Measurements from ENCODE around the gene HMHB1. TPM values are rescaled to one million over a fixed set of nuclear protein-coding genes. Genes with fewer than 3 reads are reported as not detected.

Gene HMHB1
- total RNA-seq, result not detected
- long read RNA-seq, result 0 reads

DNA sequence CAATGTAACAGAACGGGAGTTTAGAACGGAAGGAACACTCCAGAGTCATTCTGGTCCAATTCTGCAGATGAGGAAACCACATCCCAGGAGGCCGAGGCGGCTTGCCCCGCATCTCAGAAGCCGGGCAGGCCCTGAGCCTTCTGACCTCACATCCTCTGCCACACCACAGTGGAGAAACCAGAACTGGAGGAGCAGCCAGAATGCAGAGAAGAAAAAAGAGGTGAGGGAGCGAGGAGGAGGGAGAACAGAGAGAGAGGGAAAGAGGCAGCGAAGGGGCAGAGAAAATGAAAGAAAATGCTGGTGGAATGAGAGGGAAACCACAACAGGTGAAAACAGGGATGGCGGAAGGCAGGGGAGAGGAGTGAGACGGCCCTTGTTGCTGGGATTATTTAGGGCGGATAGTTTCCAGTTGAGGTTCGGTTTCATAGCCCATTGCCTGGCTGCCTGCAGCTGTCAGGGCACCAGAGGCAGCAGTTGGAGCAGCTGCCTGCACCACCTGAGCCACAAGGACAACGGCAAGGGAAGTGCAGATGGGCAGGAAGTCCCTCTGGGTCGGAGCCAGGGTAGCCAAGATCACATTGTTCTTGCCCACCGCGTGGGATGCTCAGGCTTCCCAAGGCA, at the start of gene HMHB1:
TSS of gene HMHB1 (plus strand) at position 77 of the 621 bp plus-strand sequence.
- no peak for ATAC-seq

DNA sequence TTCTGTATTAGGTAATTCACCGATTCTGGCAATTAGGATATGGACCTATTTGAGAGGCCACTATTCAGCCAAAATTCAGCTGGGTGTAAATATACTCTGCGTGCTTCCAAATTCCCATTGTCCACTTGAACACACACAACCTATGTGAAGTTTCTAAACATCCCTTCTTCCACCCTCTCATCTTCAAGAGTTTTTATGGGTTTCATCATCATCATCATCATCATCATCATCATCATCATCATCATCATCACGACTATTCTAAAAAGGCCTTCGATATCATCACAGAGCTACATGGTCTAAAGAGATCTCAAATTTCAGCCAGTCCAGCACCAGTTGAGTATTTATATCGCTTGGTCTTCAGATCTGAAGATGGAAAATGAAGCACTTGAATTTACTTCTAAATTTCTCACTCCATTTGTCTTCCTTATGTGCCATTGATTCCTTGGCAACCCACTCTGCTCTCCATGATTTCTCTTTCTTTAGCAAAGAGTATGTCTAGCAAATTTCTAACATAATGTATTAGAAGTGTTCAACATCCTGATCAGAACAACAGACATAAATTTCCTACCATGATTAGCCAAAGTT, 49.2 kb upstream of the HMHB1 start:
- no peak for DNase-seq

More for the DNA sequence above, at the start of gene HMHB1:
- intact Hi-C loops (cut with micrococcal nuclease), result no loop called here
- DNase-seq, result no peak

DNA sequence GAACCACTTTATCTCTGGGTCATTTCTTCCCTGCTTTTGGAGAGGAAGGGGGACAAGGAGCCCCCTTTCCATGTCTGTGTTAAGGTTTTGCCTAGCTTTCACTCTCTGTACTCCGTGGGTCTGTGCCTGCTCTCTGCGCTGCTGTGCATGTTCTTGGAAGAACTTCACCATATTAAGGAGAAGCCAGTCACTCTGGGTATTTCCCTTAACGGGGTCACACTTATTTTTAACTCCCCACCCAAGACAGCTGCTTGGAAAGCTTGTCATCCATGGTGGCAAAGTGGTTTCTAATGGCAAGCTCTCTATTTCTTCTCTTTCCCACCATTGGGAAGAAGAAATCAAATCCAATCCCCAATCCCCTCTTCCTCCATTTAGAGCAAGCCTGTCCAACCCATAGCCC, 44.8 kb upstream of the HMHB1 start:
- intact Hi-C loops (cut with micrococcal nuclease), result no loop called here
- DNase-seq (no peak), ATAC-seq (no peak)

More for the DNA sequence above, 49.2 kb upstream of the HMHB1 start:
- ATAC-seq, result no peak
- intact Hi-C loops (cut with micrococcal nuclease), result no loop called here

DNA sequence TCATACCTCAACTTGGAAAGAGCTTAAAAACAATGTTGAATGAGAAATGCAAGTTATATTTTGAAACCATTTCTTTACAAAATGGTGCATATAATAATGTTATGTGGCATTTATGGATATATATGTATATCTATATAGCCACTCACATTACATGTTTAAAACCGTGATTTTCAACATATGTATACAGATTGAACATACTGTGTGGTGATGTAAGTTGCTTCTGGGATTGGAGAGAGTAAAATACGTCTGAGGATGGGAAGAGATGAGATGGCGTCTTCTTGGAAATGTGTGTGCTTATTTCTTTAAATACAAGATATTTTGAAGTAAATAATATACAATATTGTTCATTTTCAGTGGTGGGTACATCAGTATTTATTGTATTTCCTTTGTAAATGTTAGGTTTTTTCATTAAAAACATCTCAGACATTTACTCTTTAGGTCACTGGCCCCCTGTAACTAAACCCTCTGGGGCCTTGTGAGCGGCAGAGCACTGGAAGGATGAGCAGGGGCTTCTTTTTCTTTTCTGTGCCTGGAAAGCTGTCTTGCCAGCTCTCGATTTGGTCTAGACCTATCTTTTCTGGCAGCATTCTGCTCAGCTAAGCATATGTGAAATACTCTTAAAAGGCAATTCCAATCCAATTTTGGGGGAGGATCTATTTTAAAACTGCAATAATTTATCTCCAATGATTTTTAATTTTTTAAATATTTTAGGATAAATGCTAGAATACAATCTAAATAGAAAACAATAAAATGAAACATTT, 42.8 kb upstream of the HMHB1 start:
- intact Hi-C loops (cut with micrococcal nuclease), result no loop called here
- ATAC-seq (no peak), DNase-seq (no peak)

DNA sequence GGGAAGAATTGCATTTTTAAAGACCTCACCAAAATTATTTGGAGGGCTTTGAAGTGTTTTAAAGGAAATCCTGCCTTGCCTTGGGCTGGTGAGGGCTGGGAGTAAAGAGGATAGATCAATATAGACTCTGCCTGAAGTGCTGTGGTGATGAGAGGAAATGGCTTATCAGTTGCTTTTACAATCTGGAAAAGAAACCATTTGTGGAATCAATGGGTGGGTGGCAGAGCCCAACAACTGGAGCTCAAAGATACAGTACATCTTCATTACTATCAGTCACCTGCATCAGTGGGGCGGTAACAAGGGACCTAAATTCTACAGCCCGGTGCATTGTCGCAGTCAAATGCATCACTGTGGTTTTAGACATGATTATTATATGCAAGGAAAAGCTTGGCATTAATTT, 41.5 kb upstream of the HMHB1 start:
- ATAC-seq (no peak), DNase-seq (no peak)
- intact Hi-C loops (cut with micrococcal nuclease), result no loop called here

DNA sequence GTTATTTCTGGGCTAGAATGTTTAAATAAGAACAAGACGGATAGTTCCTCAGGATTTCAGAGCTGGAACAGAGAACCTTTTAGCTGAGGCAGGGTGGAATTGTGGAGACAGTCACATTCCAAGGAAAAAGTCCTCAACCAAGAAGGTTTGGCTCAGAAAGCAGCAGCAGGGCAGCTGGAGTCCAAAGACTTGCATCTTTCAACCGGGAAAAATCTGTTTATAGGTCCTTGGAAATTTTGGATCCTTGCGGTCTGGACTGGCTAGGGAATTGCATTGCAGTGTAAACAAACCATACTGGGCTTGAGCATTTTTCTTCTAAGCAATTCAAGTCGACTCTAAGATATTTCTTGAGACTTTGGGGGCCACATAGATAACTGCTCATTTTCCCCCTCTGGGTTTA, 40.8 kb upstream of the HMHB1 start:
- no peak for DNase-seq
- intact Hi-C loops (cut with micrococcal nuclease), result no loop called here
- no peak for ATAC-seq

DNA sequence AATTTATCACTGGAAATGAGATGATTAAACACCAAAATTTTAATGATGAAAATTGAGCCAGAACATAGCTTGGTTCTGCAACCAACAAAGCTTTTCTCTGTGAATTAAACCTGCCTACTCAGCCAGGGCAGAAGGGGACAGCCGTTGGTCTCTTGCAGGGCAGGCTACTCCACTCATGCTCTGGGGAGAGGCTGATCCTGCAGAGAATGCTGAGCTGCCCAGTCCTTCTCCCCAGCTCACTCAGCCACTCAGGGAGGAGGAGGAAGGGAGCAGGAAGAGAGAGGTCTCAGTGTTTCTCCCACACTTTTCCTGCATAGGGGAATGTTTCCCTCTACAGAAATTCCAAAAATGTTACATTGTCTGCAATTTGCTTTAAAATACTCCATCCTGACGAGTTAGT, 40.4 kb upstream of the HMHB1 start:
- intact Hi-C loops (cut with micrococcal nuclease), result no loop called here
- no peak for ATAC-seq
- DNase-seq, result no peak

DNA sequence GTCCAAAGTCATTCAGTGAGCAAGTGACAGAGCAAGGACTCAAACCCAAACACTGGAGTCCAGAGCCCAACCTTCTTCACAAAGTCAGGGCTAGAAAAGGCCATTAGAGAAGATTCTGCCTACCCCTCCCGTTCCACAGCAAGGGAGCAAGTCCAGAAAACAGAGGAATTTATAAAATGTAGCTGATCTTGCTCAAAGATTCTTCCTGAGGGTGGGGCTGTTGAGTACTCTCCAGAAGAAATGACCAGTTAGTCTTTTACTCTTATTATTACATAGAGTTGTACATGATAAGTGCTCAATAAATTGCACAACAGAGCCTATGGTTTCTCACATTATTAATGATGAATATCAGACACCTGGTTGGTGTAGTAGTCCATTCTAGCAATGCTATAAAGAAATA, 39.3 kb upstream of the HMHB1 start:
- no peak for DNase-seq
- intact Hi-C loops (cut with micrococcal nuclease), result no loop called here
- ATAC-seq, result no peak

DNA sequence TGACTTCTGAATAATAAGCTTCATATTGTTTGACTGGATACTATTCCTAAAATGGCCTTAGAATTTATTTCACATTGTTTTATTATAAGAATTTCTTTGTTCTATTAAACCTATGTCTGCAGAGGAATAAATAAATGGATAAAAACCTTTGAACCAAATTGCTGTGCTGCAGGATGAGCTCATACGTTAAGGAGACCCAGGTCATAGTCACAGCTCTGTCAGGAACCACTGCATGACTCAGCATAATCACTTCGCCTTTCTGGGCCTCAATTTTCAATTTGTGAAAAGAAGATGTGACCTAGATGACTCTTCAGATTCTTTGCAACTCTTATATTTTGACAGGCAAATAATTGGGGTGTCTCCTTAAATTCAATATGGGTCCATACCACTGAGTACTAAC, 36.7 kb upstream of the HMHB1 start:
- intact Hi-C loops (cut with micrococcal nuclease), result no loop called here
- DNase-seq, result no peak
- no peak for ATAC-seq

DNA sequence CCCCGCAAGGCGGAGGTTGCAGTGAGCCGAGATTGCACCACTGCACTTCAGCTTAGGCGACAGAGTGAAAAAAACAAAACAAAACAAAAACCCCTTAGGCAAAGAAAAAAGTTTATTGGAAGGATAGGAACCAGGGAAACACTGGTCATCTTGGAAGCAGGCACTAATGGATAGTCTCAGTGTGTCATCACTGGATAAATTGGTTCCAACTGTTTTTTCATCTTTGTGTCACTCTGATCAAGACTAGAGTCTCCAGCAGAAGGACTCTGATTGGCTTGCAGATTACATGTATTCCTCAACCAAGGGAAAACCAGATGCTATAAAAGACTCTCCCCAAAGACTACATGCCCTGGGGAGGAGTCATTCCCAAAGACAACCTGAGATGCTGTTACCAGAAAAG, 35.0 kb upstream of the HMHB1 start:
- ATAC-seq (no peak), DNase-seq (no peak)
- intact Hi-C loops (cut with micrococcal nuclease), result no loop called here

DNA sequence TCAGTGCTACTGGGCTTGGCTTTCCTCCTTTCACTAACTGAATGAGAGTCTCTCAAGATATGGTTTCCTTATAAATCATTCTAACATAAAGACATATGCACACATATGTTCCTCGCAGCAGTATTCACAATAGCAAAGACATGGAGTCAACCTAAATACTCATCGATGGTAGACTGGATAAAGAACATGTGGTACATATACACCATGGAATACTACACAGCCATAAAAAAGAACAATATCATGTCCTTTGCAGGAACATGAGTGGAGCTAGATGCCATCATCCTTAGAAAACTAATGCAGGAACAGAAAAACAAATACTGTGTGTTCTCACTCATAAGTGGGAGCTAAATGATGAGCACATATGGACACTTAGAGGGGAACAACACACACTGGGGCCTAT, 32.5 kb upstream of the HMHB1 start:
- DNase-seq (no peak), ATAC-seq (no peak)
- intact Hi-C loops (cut with micrococcal nuclease), result no loop called here

DNA sequence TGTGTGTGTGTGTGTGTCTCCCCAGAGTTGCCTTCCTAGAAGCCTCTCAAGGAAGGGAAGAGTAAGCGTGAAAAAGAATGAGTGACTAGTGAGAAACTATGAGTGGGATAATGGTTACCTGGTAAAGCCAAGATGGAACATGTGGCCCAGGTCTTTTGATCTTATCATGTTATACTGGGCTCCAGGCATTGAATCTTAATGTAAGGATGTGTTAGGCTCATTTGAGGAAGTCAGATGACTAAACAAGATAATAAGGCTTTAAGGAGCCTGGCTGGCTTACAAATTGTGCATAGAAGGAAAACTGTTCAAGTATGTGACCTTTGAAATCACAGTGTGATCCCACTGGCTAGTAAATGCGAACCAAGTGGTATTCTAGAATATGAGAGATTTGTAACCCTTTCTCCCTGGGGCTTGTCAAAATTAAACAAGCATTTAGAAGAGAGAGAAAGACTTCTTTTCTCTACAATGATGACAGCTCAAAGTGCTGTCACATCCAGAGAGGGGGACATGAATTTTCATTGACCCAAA, 29.9 kb upstream of the HMHB1 start:
- intact Hi-C loops (cut with micrococcal nuclease), result no loop called here
- no peak for ATAC-seq
- no peak for DNase-seq

DNA sequence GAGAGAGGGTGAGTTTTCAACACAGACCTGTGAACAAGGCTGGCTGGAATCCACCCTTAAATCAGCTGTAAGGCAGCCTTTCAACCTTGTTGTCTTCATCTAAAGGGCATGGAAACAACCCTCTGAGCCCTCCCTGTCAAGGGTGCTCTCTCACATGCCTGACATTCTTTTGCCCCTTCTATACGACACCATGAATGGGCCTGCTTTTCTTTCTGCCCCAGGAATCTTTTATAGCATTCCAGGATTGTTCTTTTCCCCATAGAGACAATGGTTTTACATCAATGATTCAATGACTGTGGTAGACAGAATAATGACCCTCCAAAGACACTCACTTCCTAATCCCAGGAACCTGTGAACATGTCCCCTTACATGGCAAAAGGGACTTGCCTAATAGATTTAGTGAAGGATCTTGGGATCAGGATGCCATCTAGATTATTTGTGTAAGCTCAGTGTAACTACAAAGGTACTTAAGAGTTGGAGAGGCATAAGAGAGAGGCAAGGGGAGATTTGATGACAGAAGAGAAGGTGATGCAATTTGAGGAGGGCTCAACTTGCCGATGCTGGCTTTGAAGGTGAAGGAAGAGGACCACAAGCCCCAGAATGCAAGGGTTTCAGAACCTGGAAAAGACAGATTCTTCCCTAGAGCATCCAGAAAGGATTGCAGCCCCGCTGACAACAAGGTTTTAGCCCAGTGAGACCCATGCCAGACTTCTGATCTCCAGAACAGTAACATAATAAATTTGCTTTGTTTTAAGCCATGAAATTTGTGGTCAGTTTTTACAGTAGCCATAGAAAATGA, 29.2 kb upstream of the HMHB1 start:
- DNase-seq (no peak), ATAC-seq (no peak)
- intact Hi-C loops (cut with micrococcal nuclease), result no loop called here

DNA sequence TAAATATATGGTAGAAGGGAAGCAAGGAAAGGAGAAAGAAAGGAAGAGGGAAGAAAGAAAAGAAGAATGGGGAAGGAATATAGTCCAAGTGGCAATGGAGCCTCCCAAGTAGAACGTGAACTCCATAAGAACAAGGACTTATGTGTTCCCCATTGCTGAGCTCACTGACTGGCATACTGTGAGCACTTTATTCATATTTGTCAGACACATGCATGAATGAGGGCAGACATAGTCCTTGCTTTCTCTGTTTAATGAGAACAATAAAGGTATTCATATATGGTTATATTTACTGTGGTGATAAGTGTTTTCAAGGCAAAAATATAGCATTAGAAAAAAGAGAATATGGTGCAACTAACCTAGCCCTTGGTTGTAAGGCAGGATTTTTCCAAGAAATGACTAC, 23.6 kb upstream of the HMHB1 start:
- no peak for DNase-seq
- ATAC-seq, result no peak
- intact Hi-C loops (cut with micrococcal nuclease), result no loop called here

DNA sequence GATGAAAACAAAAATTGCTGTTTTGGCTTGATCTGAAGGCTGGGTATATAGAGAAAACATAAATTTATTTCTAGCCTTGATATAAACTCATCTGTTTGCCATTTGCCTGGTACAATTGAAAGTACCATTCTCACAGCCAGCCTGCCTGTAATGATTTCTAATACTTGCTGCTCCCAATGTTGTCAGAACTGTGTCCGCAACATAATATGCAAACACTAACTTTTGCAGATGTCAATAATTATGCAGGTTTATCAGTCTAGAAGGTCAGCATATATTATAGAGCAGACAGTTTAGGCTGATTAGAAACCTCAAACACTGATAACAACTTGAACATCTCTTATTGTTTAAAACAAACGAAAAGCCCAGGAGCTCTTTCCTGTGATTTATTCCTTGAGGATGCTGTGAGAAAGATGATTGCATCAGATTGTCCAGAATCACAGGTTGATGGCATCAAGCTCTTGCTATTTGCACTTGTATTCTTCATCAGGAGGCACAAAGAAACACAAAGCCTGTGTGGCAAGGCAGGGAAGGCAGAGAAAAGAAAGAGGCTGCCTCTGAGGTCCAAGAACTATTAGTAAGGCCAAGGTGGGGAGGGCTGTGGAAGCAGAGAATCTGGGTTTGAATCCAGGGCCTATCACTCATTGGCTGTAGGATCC, 21.4 kb upstream of the HMHB1 start:
- no peak for ATAC-seq
- intact Hi-C loops (cut with micrococcal nuclease), result no loop called here
- DNase-seq, result no peak

DNA sequence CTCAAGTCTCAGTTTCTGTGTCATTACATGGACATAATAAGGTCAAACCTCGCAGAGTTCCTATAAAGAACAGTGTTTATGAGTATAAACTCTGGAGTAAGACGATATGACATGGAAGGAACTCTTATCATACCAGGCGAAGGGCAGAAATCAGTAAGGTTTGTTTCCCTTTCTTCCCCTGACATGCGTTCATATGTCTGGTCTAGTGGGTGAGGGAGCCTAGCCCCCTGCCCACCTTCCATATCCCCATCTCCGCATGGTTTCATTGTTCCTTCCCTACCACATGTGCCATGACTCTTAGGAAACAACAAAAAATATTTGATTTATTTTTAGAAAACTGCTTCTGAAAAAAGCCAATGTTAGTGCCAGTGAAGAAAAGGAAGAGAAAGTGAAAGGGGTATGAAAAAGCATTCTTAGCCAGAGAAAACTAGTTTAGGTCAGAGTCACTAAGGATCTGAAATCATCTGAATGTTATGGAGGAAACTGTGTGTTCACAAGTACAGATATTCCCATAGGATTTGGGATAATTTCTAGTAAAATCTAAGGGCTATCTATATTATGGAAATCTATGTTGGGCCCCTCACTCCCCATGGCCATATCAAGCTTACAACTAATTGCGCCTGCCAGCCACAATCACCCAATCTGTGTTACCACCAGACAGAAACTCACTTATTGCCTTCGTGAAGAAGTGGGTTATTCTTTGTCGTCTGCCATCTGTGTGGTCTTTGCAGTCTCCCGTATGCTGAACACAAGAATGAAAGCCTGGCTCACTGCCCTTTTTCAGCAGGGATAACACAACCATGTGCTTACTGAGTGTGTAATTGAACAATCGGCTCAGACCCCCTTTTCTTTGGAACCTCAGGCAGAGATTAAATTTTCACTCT, 19.9 kb upstream of the HMHB1 start:
- ATAC-seq, result peak; percentile 43
- DNase-seq, result no peak
- intact Hi-C loops (cut with micrococcal nuclease), result no loop called here

DNA sequence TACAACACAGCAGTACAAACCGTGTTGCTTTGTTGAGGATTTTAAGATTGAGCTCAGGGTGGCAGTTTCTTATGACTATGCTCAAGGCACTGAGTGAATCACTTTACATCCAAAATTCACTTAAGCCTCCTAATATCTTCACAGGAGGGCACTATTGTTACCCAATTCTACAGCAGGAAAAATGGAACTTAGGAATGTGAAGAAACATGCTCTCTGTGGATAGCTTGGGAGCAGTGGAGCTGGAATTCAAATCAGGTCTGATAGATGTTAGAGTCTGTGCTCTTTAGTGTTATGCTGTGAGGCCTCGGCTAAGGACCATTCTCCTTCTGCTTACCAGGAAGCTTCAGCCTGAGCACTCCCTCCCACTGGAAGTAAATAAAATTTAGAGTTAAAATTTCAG, 18.7 kb upstream of the HMHB1 start:
- intact Hi-C loops (cut with micrococcal nuclease), result no loop called here
- ATAC-seq (no peak), DNase-seq (no peak)

DNA sequence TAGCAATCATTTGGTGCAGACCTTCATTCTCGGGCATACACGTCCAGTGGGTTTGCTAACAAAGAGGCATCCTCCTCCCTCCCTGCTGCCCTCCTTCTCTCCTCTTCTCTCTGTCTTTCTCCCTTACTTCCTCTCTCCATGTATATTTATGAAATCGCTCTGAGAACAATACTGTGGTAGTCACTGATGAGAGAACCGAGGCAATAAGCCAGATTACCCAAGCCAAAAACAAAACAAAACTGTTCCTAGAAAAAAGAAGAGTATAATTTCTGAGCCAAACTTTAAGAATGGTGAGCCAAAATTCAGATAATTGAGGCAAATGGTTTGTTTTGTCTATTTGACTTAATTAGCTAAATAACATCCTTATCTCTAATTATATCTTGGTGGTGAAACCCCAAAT, 15.8 kb upstream of the HMHB1 start:
- DNase-seq (no peak), ATAC-seq (no peak)
- intact Hi-C loops (cut with micrococcal nuclease), result no loop called here

Measured in left ventricle myocardium superior (tissue), 1 donor.